Measurements from ENCODE around the gene DDRGK1.

DNA sequence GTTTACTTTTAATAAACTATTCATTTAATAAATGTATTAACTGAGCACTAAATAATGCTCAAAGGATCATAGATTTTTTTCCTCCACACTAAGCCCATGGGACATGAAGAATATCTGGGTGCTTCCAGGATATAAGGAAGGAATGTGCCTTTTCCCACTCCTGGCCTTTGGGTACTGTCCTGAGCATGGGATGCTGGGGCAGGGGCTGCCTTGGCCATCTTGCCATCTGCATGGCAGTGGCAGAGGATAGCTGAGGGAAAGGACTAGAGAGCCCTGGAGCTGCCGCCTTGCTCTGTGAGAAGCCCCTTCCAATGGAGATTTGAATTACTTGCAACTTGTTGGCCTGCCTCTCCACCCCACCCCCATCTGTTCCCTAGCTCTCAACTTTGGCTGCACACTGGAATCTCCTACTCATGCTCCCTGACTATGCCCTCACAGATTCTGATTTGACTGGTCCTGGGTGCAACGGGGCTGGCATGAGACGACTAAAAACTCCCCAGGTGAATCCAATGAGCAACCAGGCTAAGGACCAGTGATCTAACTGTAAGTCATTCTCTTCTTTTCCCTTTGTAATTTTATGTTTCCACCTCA lies 15.6 kb downstream of the DDRGK1 start:
- TF ChIP-seq, protein P1, sequence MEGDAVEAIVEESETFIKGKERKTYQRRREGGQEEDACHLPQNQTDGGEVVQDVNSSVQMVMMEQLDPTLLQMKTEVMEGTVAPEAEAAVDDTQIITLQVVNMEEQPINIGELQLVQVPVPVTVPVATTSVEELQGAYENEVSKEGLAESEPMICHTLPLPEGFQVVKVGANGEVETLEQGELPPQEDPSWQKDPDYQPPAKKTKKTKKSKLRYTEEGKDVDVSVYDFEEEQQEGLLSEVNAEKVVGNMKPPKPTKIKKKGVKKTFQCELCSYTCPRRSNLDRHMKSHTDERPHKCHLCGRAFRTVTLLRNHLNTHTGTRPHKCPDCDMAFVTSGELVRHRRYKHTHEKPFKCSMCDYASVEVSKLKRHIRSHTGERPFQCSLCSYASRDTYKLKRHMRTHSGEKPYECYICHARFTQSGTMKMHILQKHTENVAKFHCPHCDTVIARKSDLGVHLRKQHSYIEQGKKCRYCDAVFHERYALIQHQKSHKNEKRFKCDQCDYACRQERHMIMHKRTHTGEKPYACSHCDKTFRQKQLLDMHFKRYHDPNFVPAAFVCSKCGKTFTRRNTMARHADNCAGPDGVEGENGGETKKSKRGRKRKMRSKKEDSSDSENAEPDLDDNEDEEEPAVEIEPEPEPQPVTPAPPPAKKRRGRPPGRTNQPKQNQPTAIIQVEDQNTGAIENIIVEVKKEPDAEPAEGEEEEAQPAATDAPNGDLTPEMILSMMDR (IDR thresholded peaks at IDR 0.05), result no peak
- TF ChIP-seq POLR2A (IDR thresholded peaks at IDR 0.05), result no peak
- TF ChIP-seq POLR2AphosphoS5 (IDR thresholded peaks at IDR 0.05), result no peak
